Measurements from ENCODE around the gene DCC.

DNA sequence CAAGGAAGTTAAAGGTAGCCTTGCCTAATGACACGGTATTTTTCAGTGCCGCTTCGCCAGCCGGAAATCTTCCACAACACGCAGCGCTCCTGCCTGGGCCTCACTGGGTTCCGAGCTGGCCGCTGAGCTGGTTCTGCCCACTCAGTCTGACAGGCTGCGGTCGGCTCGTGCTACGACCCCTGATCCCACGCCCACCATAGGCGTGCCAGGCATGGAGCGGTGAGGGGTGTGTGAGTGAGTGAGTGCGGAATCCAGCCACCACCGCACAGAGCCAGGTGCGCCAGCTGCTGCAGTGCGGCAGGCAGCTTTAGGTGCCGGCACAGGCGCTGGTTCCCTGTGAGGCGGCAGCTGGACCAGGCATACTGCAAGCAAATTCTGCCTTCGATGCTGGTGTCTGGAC, 407.9 kb downstream of the DCC start:
- TF ChIP-seq EZH2 (IDR thresholded peaks at IDR 0.05) (no peak), POLR2AphosphoS5 (IDR thresholded peaks at IDR 0.05; ENCODE audit: borderline replicate concordance, low read depth, low read length) (no peak), FOXP2 (optimal IDR thresholded peaks at IDR 0.05; ENCODE audit: control extremely low read depth, extremely low read length, insufficient read depth) (no peak)

All from SK-N-MC (cell line).